SU-DHL-6 (cell line): ENCODE data around the gene SLC7A10.

ENCODE experiments used
- EZH2phosphoT487 ChIP-seq: fragments of 200-600 bp; sonication (generic), shearing (Covaris generic); conservative IDR thresholded peaks from 2 replicates; pipeline ENCODE4 v1.6.1; 2018; ENCODE audit warnings: mild to moderate bottlenecking, antibody characterized with exemption, low read length, moderate library complexity, mixed read lengths
- TF ChIP-seq, protein P1 (sequence below): fragments of 200-600 bp; sonication (generic); IDR thresholded peaks from one replicate; pipeline ENCODE4 v1.5.1; 2017; ENCODE audit warnings: antibody characterized with exemption, mild to moderate bottlenecking, low read length, moderate library complexity; ENCODE audit not compliant: insufficient read depth, poor library complexity, severe bottlenecking

- TF ChIP-seq, protein P1, sequence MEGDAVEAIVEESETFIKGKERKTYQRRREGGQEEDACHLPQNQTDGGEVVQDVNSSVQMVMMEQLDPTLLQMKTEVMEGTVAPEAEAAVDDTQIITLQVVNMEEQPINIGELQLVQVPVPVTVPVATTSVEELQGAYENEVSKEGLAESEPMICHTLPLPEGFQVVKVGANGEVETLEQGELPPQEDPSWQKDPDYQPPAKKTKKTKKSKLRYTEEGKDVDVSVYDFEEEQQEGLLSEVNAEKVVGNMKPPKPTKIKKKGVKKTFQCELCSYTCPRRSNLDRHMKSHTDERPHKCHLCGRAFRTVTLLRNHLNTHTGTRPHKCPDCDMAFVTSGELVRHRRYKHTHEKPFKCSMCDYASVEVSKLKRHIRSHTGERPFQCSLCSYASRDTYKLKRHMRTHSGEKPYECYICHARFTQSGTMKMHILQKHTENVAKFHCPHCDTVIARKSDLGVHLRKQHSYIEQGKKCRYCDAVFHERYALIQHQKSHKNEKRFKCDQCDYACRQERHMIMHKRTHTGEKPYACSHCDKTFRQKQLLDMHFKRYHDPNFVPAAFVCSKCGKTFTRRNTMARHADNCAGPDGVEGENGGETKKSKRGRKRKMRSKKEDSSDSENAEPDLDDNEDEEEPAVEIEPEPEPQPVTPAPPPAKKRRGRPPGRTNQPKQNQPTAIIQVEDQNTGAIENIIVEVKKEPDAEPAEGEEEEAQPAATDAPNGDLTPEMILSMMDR = no peak
- TF ChIP-seq EZH2phosphoT487 = no peak
Measured at GRCh38 chr19:33236696-33237390, 11.2 kb upstream of the SLC7A10 start.
